ENCODE measurements around the gene HOXD11. TPM values are rescaled to one million over a fixed set of nuclear protein-coding genes. Genes with fewer than 3 reads are reported as not detected.

HOXD11 gene
- total and polyA plus RNA-seq, 2 of the 13 experiments (the other 11 are each of a cell fraction or from before 2014, with no cell fraction given): not detected

GRCh38 chr2:176088048-176088936 is 18.8 kb upstream of the HOXD11 start (continued):
- TF ChIP-seq RAD21 (CRISPR knock-in tag; IDR thresholded peaks at IDR 0.05) (peak; percentile 87), HOXA9 (CRISPR knock-in tag; IDR thresholded peaks at IDR 0.05; ENCODE audit: borderline replicate concordance) (no peak), POLR2AphosphoS2 (IDR thresholded peaks at IDR 0.05; ENCODE audit: low read depth, low read length) (no peak), ZNF816 (CRISPR knock-in tag; IDR thresholded peaks at IDR 0.05; ENCODE audit: borderline replicate concordance) (no peak), ATF6 (CRISPR knock-in tag; conservative IDR thresholded peaks at IDR 0.05) (no peak), ZNF580 (CRISPR knock-in tag; IDR thresholded peaks at IDR 0.05; ENCODE audit: borderline replicate concordance, low read depth) (peak; percentile 44; the same call in 1 of the 2 replicates), RXRB (CRISPR knock-in tag; IDR thresholded peaks at IDR 0.05; ENCODE audit: borderline replicate concordance) (peak; percentile 56; the same call in 1 of the 2 replicates), MXD3 (CRISPR knock-in tag; IDR thresholded peaks at IDR 0.05) (peak; percentile 28; the same call in 1 of the 2 replicates), GABPB1 (CRISPR knock-in tag; IDR thresholded peaks at IDR 0.05) (peak; percentile 72), ZNF17 (CRISPR knock-in tag; IDR thresholded peaks at IDR 0.05) (no peak), HNF4G (IDR thresholded peaks at IDR 0.05; ENCODE audit: borderline replicate concordance, low read depth, low read length) (no peak), HNF4G (CRISPR knock-in tag; IDR thresholded peaks at IDR 0.05; ENCODE audit: borderline replicate concordance, low read depth) (no peak; the same call in 1 of the 2 replicates), GLI4 (CRISPR knock-in tag; IDR thresholded peaks at IDR 0.05; ENCODE audit: borderline replicate concordance) (peak; percentile 75; the same call in 1 of the 2 replicates), PCBP1 (IDR thresholded peaks at IDR 0.05; ENCODE audit: borderline replicate concordance, low read depth, low read length) (peak; percentile 82; the same call in 1 of the 2 replicates), ZBTB7B (CRISPR knock-in tag; IDR thresholded peaks at IDR 0.05) (no peak; the same call in 1 of the 2 replicates), BORCS8-MEF2B (CRISPR knock-in tag; IDR thresholded peaks at IDR 0.05) (no peak)
- TF ChIP-seq, protein P1, sequence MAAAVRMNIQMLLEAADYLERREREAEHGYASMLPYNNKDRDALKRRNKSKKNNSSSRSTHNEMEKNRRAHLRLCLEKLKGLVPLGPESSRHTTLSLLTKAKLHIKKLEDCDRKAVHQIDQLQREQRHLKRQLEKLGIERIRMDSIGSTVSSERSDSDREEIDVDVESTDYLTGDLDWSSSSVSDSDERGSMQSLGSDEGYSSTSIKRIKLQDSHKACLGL (CRISPR knock-in tag; IDR thresholded peaks at IDR 0.05): peak; percentile 60; the same call in 1 of the 2 replicates
- TF ChIP-seq, protein P2, sequence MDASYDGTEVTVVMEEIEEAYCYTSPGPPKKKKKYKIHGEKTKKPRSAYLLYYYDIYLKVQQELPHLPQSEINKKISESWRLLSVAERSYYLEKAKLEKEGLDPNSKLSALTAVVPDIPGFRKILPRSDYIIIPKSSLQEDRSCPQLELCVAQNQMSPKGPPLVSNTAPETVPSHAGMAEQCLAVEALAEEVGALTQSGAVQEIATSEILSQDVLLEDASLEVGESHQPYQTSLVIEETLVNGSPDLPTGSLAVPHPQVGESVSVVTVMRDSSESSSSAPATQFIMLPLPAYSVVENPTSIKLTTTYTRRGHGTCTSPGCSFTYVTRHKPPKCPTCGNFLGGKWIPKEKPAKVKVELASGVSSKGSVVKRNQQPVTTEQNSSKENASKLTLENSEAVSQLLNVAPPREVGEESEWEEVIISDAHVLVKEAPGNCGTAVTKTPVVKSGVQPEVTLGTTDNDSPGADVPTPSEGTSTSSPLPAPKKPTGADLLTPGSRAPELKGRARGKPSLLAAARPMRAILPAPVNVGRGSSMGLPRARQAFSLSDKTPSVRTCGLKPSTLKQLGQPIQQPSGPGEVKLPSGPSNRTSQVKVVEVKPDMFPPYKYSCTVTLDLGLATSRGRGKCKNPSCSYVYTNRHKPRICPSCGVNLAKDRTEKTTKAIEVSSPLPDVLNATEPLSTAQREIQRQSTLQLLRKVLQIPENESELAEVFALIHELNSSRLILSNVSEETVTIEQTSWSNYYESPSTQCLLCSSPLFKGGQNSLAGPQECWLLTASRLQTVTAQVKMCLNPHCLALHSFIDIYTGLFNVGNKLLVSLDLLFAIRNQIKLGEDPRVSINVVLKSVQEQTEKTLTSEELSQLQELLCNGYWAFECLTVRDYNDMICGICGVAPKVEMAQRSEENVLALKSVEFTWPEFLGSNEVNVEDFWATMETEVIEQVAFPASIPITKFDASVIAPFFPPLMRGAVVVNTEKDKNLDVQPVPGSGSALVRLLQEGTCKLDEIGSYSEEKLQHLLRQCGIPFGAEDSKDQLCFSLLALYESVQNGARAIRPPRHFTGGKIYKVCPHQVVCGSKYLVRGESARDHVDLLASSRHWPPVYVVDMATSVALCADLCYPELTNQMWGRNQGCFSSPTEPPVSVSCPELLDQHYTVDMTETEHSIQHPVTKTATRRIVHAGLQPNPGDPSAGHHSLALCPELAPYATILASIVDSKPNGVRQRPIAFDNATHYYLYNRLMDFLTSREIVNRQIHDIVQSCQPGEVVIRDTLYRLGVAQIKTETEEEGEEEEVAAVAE (CRISPR knock-in tag; IDR thresholded peaks at IDR 0.05; ENCODE audit: borderline replicate concordance): 0 out of 2 replicates have a peak, but pooled peaks have one; percentile 38
- TF ChIP-seq, protein P3, sequence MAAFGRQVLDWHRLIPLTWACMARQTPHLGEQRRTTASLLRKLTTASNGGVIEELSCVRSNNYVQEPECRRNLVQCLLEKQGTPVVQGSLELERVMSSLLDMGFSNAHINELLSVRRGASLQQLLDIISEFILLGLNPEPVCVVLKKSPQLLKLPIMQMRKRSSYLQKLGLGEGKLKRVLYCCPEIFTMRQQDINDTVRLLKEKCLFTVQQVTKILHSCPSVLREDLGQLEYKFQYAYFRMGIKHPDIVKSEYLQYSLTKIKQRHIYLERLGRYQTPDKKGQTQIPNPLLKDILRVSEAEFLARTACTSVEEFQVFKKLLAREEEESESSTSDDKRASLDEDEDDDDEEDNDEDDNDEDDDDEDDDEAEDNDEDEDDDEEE (CRISPR knock-in tag; IDR thresholded peaks at IDR 0.05): peak; percentile 72
